IMR-90 (cell line): ENCODE data around the gene CD9. TPM values are rescaled to one million over a fixed set of nuclear protein-coding genes. Genes with fewer than 3 reads are reported as not detected.

Experiments
- ATAC-seq: fragments of 200-7000 bp; cut with Tn5 transposase; 2 replicates; pipeline ENCODE4 v1.9.1; 2020; ENCODE audit warnings: low read depth, mild to moderate bottlenecking, moderate library complexity
- BruUV-seq: library from RNA; stranded (reverse); fragments of 400-500 nt; replicated peaks from 2 replicates; lab custom pipeline; 2021; lab: Mats Ljungman, UMichigan
- CTCF ChIA-PET: fragments of 300-600 bp; formaldehyde crosslinking; extraction: SDS; loops from one replicate; lab custom pipeline; 2021; ENCODE audit warnings: antibody characterized with exemption; lab: Yijun Ruan, JAX
- POLR2A ChIA-PET: fragments of 300-600 bp; sonication (Branson Sonifier 250); formaldehyde crosslinking; loops from one replicate; lab custom pipeline; 2022; ENCODE audit warnings: antibody characterized with exemption; ENCODE audit not compliant: unreplicated experiment; lab: Charles Lee
- DNase-seq: peaks from one replicate; pipeline ENCODE4 v3.0.0; 2013
- H2AFZ ChIP-seq: replicated peaks from 2 replicates; pipeline ENCODE3; 2013; ENCODE audit warnings: low read length, mild to moderate bottlenecking; ENCODE audit not compliant: poor library complexity
- H2AK5ac ChIP-seq: 2 replicates; pipeline ENCODE4 v1.6.1; 2013; ENCODE audit warnings: low read depth, low read length, inconsistent platforms
- H2AK9ac ChIP-seq: replicated peaks from 2 replicates; pipeline ENCODE3; 2013; ENCODE audit warnings: mild to moderate bottlenecking, low read depth, low read length, moderate library complexity; ENCODE audit not compliant: poor library complexity
- H2BK120ac ChIP-seq: 2 replicates; pipeline ENCODE4 v1.6.1; 2013; ENCODE audit warnings: low read depth, low read length, inconsistent platforms
- H2BK15ac ChIP-seq: 3 replicates; pipeline ENCODE4 v1.6.1; 2013; ENCODE audit warnings: low read depth, low read length, inconsistent platforms
- H2BK20ac ChIP-seq: 2 replicates; pipeline ENCODE4 v1.6.1; 2013; ENCODE audit warnings: low read depth, mild to moderate bottlenecking, inconsistent platforms, low read length, moderate library complexity
- H2BK5ac ChIP-seq: 2 replicates; pipeline ENCODE4 v1.6.1; 2013; ENCODE audit warnings: mild to moderate bottlenecking, low read depth, low read length, inconsistent platforms; ENCODE audit not compliant: poor library complexity, severe bottlenecking
- H3K14ac ChIP-seq: replicated peaks from 2 replicates; pipeline ENCODE4 v1.6.1; 2013; ENCODE audit warnings: low read depth, low read length, inconsistent platforms
- H3K18ac ChIP-seq: 2 replicates; pipeline ENCODE4 v1.6.1; 2013; ENCODE audit warnings: low read depth, low read length, control low read depth
- H3K23ac ChIP-seq: 2 replicates; pipeline ENCODE4 v1.6.1; 2013; ENCODE audit warnings: low read depth, low read length, inconsistent platforms
- H3K27ac ChIP-seq: 2 replicates; pipeline ENCODE4 v1.5.1; 2013; ENCODE audit warnings: mild to moderate bottlenecking, control low read depth, low read length; ENCODE audit not compliant: insufficient read depth
- H3K27me3 ChIP-seq: 2 replicates; pipeline ENCODE4 v1.6.1; 2013; ENCODE audit warnings: low read length; ENCODE audit not compliant: control insufficient read depth, insufficient read depth
- H3K36me3 ChIP-seq: 2 replicates; pipeline ENCODE4 v1.6.1; 2013; ENCODE audit warnings: low read length, mixed read lengths; ENCODE audit not compliant: control insufficient read depth, insufficient read depth
- H3K4ac ChIP-seq: 2 replicates; pipeline ENCODE4 v1.6.1; 2013; ENCODE audit warnings: low read depth, low read length, inconsistent platforms
- H3K4me1 ChIP-seq: 2 replicates; pipeline ENCODE4 v1.6.1; 2013; ENCODE audit warnings: low read length, mixed read lengths; ENCODE audit not compliant: control insufficient read depth, insufficient read depth
- H3K4me2 ChIP-seq: 2 replicates; pipeline ENCODE4 v1.6.1; 2013; ENCODE audit warnings: low read depth, mild to moderate bottlenecking, control low read depth, low read length, moderate library complexity
- H3K4me3 ChIP-seq: 2 replicates; pipeline ENCODE4 v1.5.1; 2013; ENCODE audit warnings: low read depth, mild to moderate bottlenecking, control low read depth, low read length, moderate library complexity; ENCODE audit not compliant: insufficient read depth
- H3K56ac ChIP-seq: 2 replicates; pipeline ENCODE4 v1.6.1; 2013; ENCODE audit warnings: low read length, inconsistent platforms; ENCODE audit not compliant: insufficient read depth; ENCODE audit errors: extremely low read depth
- H3K79me1 ChIP-seq, 2 experiments: 2 replicates each; pipeline ENCODE4 v1.6.1; 2013; ENCODE audit warnings: low read length in 2 of 2, inconsistent platforms in 1 of 2, low read depth in 1 of 2
- H3K9ac ChIP-seq: 2 replicates; pipeline ENCODE4 v1.6.1; 2013; ENCODE audit warnings: low read depth, low read length, control low read depth
- H3K9me1 ChIP-seq: 2 replicates; pipeline ENCODE4 v1.6.1; 2013; ENCODE audit warnings: low read length, inconsistent platforms; ENCODE audit not compliant: insufficient read depth
- H3K9me3 ChIP-seq: 2 replicates; pipeline ENCODE4 v1.6.1; 2013; ENCODE audit warnings: low read length; ENCODE audit not compliant: control insufficient read depth, insufficient read depth
- H4K20me1 ChIP-seq: 2 replicates; pipeline ENCODE4 v1.6.1; 2013; ENCODE audit warnings: low read length, inconsistent platforms; ENCODE audit not compliant: insufficient read depth
- H4K5ac ChIP-seq: 2 replicates; pipeline ENCODE4 v1.6.1; 2013; ENCODE audit warnings: mild to moderate bottlenecking, low read depth, low read length, control low read depth
- H4K8ac ChIP-seq, 2 experiments: 2 replicates each; pipeline ENCODE4 v1.6.1; 2013; ENCODE audit warnings: low read depth in 2 of 2, low read length in 2 of 2, control low read depth in 1 of 2, inconsistent platforms in 1 of 2
- H4K91ac ChIP-seq: 2 replicates; pipeline ENCODE4 v1.6.1; 2013; ENCODE audit warnings: low read depth, low read length, inconsistent platforms; ENCODE audit not compliant: insufficient read depth
- BHLHE40 ChIP-seq: fragments of 150-350 bp; IDR thresholded peaks from 2 replicates; pipeline ENCODE4 v1.6.1; 2016; ENCODE audit warnings: mild to moderate bottlenecking, low read depth, low read length
- CHD1 ChIP-seq: IDR thresholded peaks from 2 replicates; pipeline ENCODE4 v1.6.1; 2012; ENCODE audit warnings: low read depth, low read length, improper control_type of control experiment
- CTCF ChIP-seq: conservative IDR thresholded peaks from 2 replicates; pipeline ENCODE4 v1.5.1; 2012; ENCODE audit warnings: mild to moderate bottlenecking, low read depth, low read length, improper control_type of control experiment
- ELK1 ChIP-seq: fragments of 150-350 bp; IDR thresholded peaks from 2 replicates; pipeline ENCODE4 v1.6.1; 2016; ENCODE audit warnings: low read depth, mild to moderate bottlenecking, low read length, moderate library complexity, borderline replicate concordance
- MAFK ChIP-seq: IDR thresholded peaks from 2 replicates; pipeline ENCODE4 v1.6.1; 2012; ENCODE audit warnings: low read depth, low read length, improper control_type of control experiment
- MXI1 ChIP-seq: IDR thresholded peaks from 2 replicates; pipeline ENCODE4 v1.6.1; 2012; ENCODE audit warnings: low read depth, mild to moderate bottlenecking, low read length, moderate library complexity, borderline replicate concordance
- NFE2L2 ChIP-seq: fragments of 150-350 bp; IDR thresholded peaks from 2 replicates; pipeline ENCODE4 v1.6.1; 2016; ENCODE audit warnings: low read depth, mild to moderate bottlenecking, low read length
- POLR2A ChIP-seq: IDR thresholded peaks from 2 replicates; pipeline ENCODE4 v1.6.1; 2012; ENCODE audit warnings: mild to moderate bottlenecking, low read depth, low read length
- RAD21 ChIP-seq: IDR thresholded peaks from 2 replicates; pipeline ENCODE4 v1.6.1; 2012; ENCODE audit warnings: low read length, improper control_type of control experiment
- RCOR1 ChIP-seq: IDR thresholded peaks from 2 replicates; pipeline ENCODE4 v1.6.1; 2012; ENCODE audit warnings: mild to moderate bottlenecking, low read length, improper control_type of control experiment; ENCODE audit not compliant: insufficient replicate concordance
- RFX5 ChIP-seq: IDR thresholded peaks from 2 replicates; pipeline ENCODE4 v1.8.0; 2012; ENCODE audit warnings: low read depth, mild to moderate bottlenecking, low read length, moderate library complexity
- WGBS, 2 experiments: methylation state at CpG; one replicate each; pipeline versions ENCODE4 v1.1.5 to v1.1.7; 2013; ENCODE audit warnings: missing lambda C conversion rate in 2 of 2; ENCODE audit not compliant: insufficient read length in 1 of 2; ENCODE audit errors: extremely low coverage in 2 of 2; 5-methylcytosine and 5-hydroxymethylcytosine counted together
- dilution Hi-C: fragments of 300-500 bp; cut with HindIII; formaldehyde crosslinking; loops from one replicate; pipeline ENCODE4 v1.14.3; 2018; ENCODE audit warnings: low sequenced_read_pairs; ENCODE audit not compliant: unreplicated experiment
- in situ Hi-C: fragments of 300-500 bp; cut with MboI; formaldehyde crosslinking; loops from 3 replicates; pipeline ENCODE4 v1.14.3; 2019; ENCODE audit warnings: low sequenced_read_pairs, inconsistent platforms, mixed read lengths
- intact Hi-C: fragments of 100-400 bp; cut with micrococcal nuclease; formaldehyde crosslinking; loops from 2 replicates; pipeline ENCODE4 v1.10.0; 2022
- polyA plus RNA-seq, 3 experiments: library from polyadenylated mRNA; depleted of rRNA; stranded (reverse); fragments of >200 nt; gene quantifications; 2 replicates each; pipeline ENCODE4 v1.2.3, GENCODE V29; 2012; ENCODE audit warnings: low replicate concordance in 1 of 3
- total RNA-seq: library from RNA; depleted of rRNA; stranded (reverse); fragments of >200 nt; gene quantifications from 2 replicates; pipeline ENCODE4 v1.2.3, GENCODE V29; 2012

Gene CD9
- total and polyA plus RNA-seq, 2 of the 4 experiments (the other 2 are of a cell fraction) = 48.8 to 70.9 TPM

GRCh38 chr12:6229224-6230218, 29.3 kb downstream of the CD9 start:
- H4K20me1 ChIP-seq = 0 out of 2 replicates have a peak, but pooled peaks cover 2% of the 10 kb centered on the region
- DNase-seq (peak; percentile 97), ATAC-seq (peak; percentile 89)
- intact Hi-C loops (loop anchor here (2.0 kb wide), 2 partner anchors 37 to 49 kb away; no protein-coding TSS in a partner anchor), in situ Hi-C loops (no loop called here), dilution Hi-C loops (no loop called here)
- no peak overlapping the region for H3K4me3 ChIP-seq
- peak overlapping the region; percentile 36 for H2AK5ac ChIP-seq
- no peaks in the 10 kb centered on the region; the same call in 1 of the 2 replicates for H3K36me3 ChIP-seq
- peak overlapping the region; percentile 25 for H2BK5ac ChIP-seq
- H3K9ac ChIP-seq = peak overlapping the region; percentile 46
- peak overlapping the region; percentile 57 for H3K18ac ChIP-seq
- H2AK9ac ChIP-seq = peak overlapping the region; percentile 0
- CTCF ChIA-PET = interaction anchor here (0.6 to 3.8 kb wide), 3 partner anchors 9 to 48 kb away, joined by 3 to 15 read pairs (median 3); no protein-coding TSS in a partner anchor
- peak overlapping the region; percentile 80 for H3K27ac ChIP-seq
- peak overlapping the region; percentile 84 for H4K91ac ChIP-seq
- H3K9me1 ChIP-seq = peaks cover 22% of the 10 kb centered on the region
- peaks cover 36% of the 10 kb centered on the region for H3K4me1 ChIP-seq
- H3K4ac ChIP-seq = peak overlapping the region; percentile 73
- POLR2A ChIA-PET = interaction anchor here (0.5 kb wide), 1 partner anchor 8 kb away, joined by 13 read pairs; no protein-coding TSS in a partner anchor
- no TSS peak for BruUV-seq
- H3K27me3 ChIP-seq = no peaks in the 10 kb centered on the region
- no peaks in the 10 kb centered on the region for H3K9me3 ChIP-seq
- peak overlapping the region; percentile 11 for H2BK20ac ChIP-seq
- H3K79me1 ChIP-seq = peaks cover 10 to 53% of the 10 kb centered on the region in 2 experiments
- peak overlapping the region; percentile 27 for H3K4me2 ChIP-seq
- peak overlapping the region; percentile 22 to 27; a peak in 3 of 4 replicates for H4K8ac ChIP-seq
- peak overlapping the region; percentile 93; the same call in 1 of the 3 replicates for H2BK15ac ChIP-seq
- peak overlapping the region; percentile 65 for H3K14ac ChIP-seq
- WGBS, 2 experiments = 8% methylated on average over 5 of the region's 24 CpGs; no CpG with 5 or more reads in 1 of the 2 experiments
- peak overlapping the region; percentile 55 for H2BK120ac ChIP-seq
- H3K23ac ChIP-seq = peak overlapping the region; percentile 32; the same call in 1 of the 2 replicates
- peak overlapping the region; percentile 73; the same call in 1 of the 2 replicates for H3K56ac ChIP-seq
- H2AFZ ChIP-seq = peak overlapping the region; percentile 15
- peak overlapping the region; percentile 20 for H4K5ac ChIP-seq
- TF ChIP-seq POLR2A (0 out of 2 replicates have a peak, but pooled peaks have one; percentile 40), RFX5 (no peak), ELK1 (no peak), MAFK (peak; percentile 29; the same call in 1 of the 2 replicates), BHLHE40 (0 out of 2 replicates have a peak, but pooled peaks have one; percentile 19), NFE2L2 (no peak), CHD1 (no peak), RCOR1 (peak; percentile 39), CTCF (no peak), RAD21 (0 out of 2 replicates have a peak, but pooled peaks have one; percentile 6), MXI1 (0 out of 2 replicates have a peak, but pooled peaks have one; percentile 18)
